Keratinocyte (primary cell): Measurements from ENCODE around the gene SLC39A3. TPM values are rescaled to one million over a fixed set of nuclear protein-coding genes. Genes with fewer than 3 reads are reported as not detected.

ENCODE experiments used
- DNase-seq: peaks from one replicate; pipeline ENCODE4 v3.0.0-alpha.2; 2011; ENCODE audit warnings: low read depth, missing footprints, low spot score
- FAIRE-seq: peaks from 2 replicates; lab custom pipeline; 2011; peaks lifted over from hg19 to GRCh38; lab: Jason Lieb, UNC
- H2AFZ ChIP-seq: 2 replicates; pipeline ENCODE4 v1.6.0; 2012; ENCODE audit warnings: low read length, control low read depth, inconsistent platforms; ENCODE audit not compliant: control insufficient read depth
- H3K27ac ChIP-seq: 2 replicates; pipeline ENCODE4 v1.5.1; 2011; ENCODE audit warnings: low read length; ENCODE audit not compliant: control insufficient read depth, insufficient read depth
- H3K27me3 ChIP-seq: 3 replicates; pipeline ENCODE4 v1.6.0; 2011; ENCODE audit warnings: low read length; ENCODE audit not compliant: control insufficient read depth, insufficient read depth; ENCODE audit errors: extremely low read depth
- H3K36me3 ChIP-seq, 2 experiments: 2 replicates in 1 of 2; 3 replicates in 1 of 2; pipeline ENCODE4 v1.5.1; 2011; ENCODE audit warnings: low read length in 2 of 2, mild to moderate bottlenecking in 1 of 2; ENCODE audit not compliant: control insufficient read depth in 2 of 2, insufficient read depth in 2 of 2; ENCODE audit errors: extremely low read depth in 1 of 2
- H3K4me1 ChIP-seq: 3 replicates; pipeline ENCODE4 v1.5.1; 2011; ENCODE audit warnings: low read length; ENCODE audit not compliant: control insufficient read depth, insufficient read depth; ENCODE audit errors: extremely low read depth
- H3K4me2 ChIP-seq: 3 replicates; pipeline ENCODE4 v1.6.0; 2011; ENCODE audit warnings: low read depth, low read length; ENCODE audit not compliant: control insufficient read depth, insufficient read depth; ENCODE audit errors: extremely low read depth
- H3K4me3 ChIP-seq, 3 experiments: fragments of 200-600 bp in 1 of 3; sonication (generic) in 1 of 3; 2 replicates in 2 of 3; 3 replicates in 1 of 3; pipeline ENCODE4 v1.5.1; 2011 to 2016; ENCODE audit warnings: low read length in 3 of 3, mild to moderate bottlenecking in 3 of 3, control low read depth in 2 of 3, inconsistent platforms in 1 of 3, low read depth in 1 of 3, mixed read lengths in 1 of 3, mixed run types in 1 of 3, moderate library complexity in 1 of 3; ENCODE audit not compliant: control insufficient read depth in 2 of 3, insufficient read depth in 2 of 3; ENCODE audit errors: extremely low read depth in 1 of 3
- H3K79me2 ChIP-seq: 2 replicates; pipeline ENCODE4 v1.6.0; 2012; ENCODE audit warnings: low read length; ENCODE audit not compliant: control insufficient read depth, insufficient read depth
- H3K9ac ChIP-seq: 3 replicates; pipeline ENCODE4 v1.6.0; 2011; ENCODE audit warnings: low read length; ENCODE audit not compliant: control insufficient read depth, insufficient read depth; ENCODE audit errors: extremely low read depth
- H3K9me1 ChIP-seq: 3 replicates; pipeline ENCODE4 v1.6.0; 2011; ENCODE audit warnings: low read length; ENCODE audit not compliant: control insufficient read depth, insufficient read depth; ENCODE audit errors: extremely low read depth
- H3K9me3 ChIP-seq: 2 replicates; pipeline ENCODE4 v1.5.1; 2012; ENCODE audit warnings: low read depth, low read length; ENCODE audit not compliant: control insufficient read depth
- H4K20me1 ChIP-seq: 3 replicates; pipeline ENCODE4 v1.6.0; 2011; ENCODE audit warnings: low read length; ENCODE audit not compliant: control insufficient read depth, insufficient read depth; ENCODE audit errors: extremely low read depth
- CTCF ChIP-seq, 3 experiments: IDR thresholded peaks in 1 of 3; conservative IDR thresholded peaks in 1 of 3; optimal IDR thresholded peaks in 1 of 3; 2 replicates in 2 of 3; 3 replicates in 1 of 3; pipeline versions ENCODE3 to v1.5.1; 2011; ENCODE audit warnings: low read length in 3 of 3, mild to moderate bottlenecking in 3 of 3, moderate library complexity in 2 of 3, control low read depth in 1 of 3, inconsistent platforms in 1 of 3; ENCODE audit not compliant: insufficient read depth in 2 of 3; ENCODE audit errors: extremely low read depth in 1 of 3
- EZH2 ChIP-seq: IDR thresholded peaks from one replicate; pipeline ENCODE4 v1.6.1; 2012; ENCODE audit warnings: inconsistent platforms, mild to moderate bottlenecking, low read length, moderate library complexity
- dilution Hi-C: fragments of 300-500 bp; cut with MboI; formaldehyde crosslinking; loops from one replicate; pipeline ENCODE4 v1.7.0; 2020; ENCODE audit warnings: low sequenced_read_pairs; ENCODE audit not compliant: extremely low pct_ligation_motif_present
- polyA plus RNA-seq, 5 experiments: library from polyadenylated mRNA; depleted of rRNA in 3 of 5; stranded (reverse) in 3 of 5; stranded (forward) in 1 of 5; unstranded in 1 of 5; fragments of >200 nt; gene quantifications; 1 replicate in 1 of 5; 2 replicates in 3 of 5; 3 replicates in 1 of 5; pipeline versions ENCODE4 v1.2.1 to v1.2.3, GENCODE V29; 2011 to 2012; ENCODE audit warnings: missing spikeins in 2 of 5, low read depth in 1 of 5, low replicate concordance in 1 of 5

SLC39A3 gene
- polyA plus RNA-seq, 1 donor (not counting 4 experiments of a cell fraction or from before 2014, with no cell fraction given), result 26.2 TPM

DNA sequence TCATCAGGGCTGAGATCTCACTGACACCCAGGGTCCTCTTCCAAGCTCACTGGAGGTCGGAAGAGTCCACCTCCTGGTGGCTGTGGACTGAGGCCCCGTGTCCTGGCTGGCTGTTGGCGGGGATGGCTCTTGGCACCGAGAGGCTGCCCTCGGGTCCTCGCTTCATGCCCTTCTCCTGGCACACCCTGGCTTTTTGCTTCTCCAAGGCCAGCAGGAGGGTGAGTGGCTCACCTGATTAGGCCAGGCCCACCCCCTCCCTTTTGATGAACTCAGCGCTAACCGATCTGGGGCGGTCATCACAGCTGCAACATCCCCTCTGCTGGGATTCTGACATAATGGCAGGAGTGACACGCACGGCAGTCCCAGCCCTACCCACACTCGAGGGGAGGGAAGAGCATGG lies 4.4 kb downstream of the SLC39A3 start:
- H3K27me3 ChIP-seq, result no peaks in the 10 kb centered on the region
- no peak for DNase-seq
- H3K9ac ChIP-seq, result no peak overlapping the region
- no peak overlapping the region for H3K4me2 ChIP-seq
- dilution Hi-C loops, result no loop called here
- H3K36me3 ChIP-seq, result peaks cover 11 to 13% of the 10 kb centered on the region in 2 experiments
- peaks cover 10% of the 10 kb centered on the region for H3K4me1 ChIP-seq
- H3K9me1 ChIP-seq, result no peaks in the 10 kb centered on the region
- no peak for TF ChIP-seq EZH2
- TF ChIP-seq CTCF (optimal IDR thresholded peaks at IDR 0.05 in 1 of 3, IDR thresholded peaks at IDR 0.05 in 1 of 3, conservative IDR thresholded peaks at IDR 0.05 in 1 of 3; ENCODE audit: extremely low read depth in 1 of 3, insufficient read depth in 2 of 3, low read length in 3 of 3), result no peak
- peaks cover 11% of the 10 kb centered on the region for H3K79me2 ChIP-seq
- H4K20me1 ChIP-seq, result no peaks in the 10 kb centered on the region
- H3K27ac ChIP-seq, result no peak overlapping the region
- FAIRE-seq, result no peak
- no peaks in the 10 kb centered on the region for H3K9me3 ChIP-seq
- no peak overlapping the region for H3K4me3 ChIP-seq
- no peak overlapping the region for H2AFZ ChIP-seq

- Histone ChIP-seq H3K4me2 (no peak overlapping the region), H2AFZ (no peak overlapping the region), H3K27ac (no peak overlapping the region), H3K27me3 (no peaks in the 10 kb centered on the region), H3K4me3 (no peak overlapping the region), H3K79me2 (peaks cover 11% of the 10 kb centered on the region), H3K36me3 (peaks cover 11 to 13% of the 10 kb centered on the region in 2 experiments), H3K9me3 (no peaks in the 10 kb centered on the region), H3K9me1 (no peaks in the 10 kb centered on the region), H4K20me1 (no peaks in the 10 kb centered on the region), H3K4me1 (peaks cover 10% of the 10 kb centered on the region), H3K9ac (no peak overlapping the region)
- dilution Hi-C loops, result no loop called here
- TF ChIP-seq CTCF (optimal IDR thresholded peaks at IDR 0.05 in 1 of 3, IDR thresholded peaks at IDR 0.05 in 1 of 3, conservative IDR thresholded peaks at IDR 0.05 in 1 of 3; ENCODE audit: extremely low read depth in 1 of 3, insufficient read depth in 2 of 3, low read length in 3 of 3), result no peak
- no peak for TF ChIP-seq EZH2
- no peak for FAIRE-seq
- DNase-seq, result no peak
Measured at GRCh38 chr19:2734589-2735288, 5.1 kb downstream of the SLC39A3 start.
